Tibial nerve (tissue), 4 donors: ENCODE measurements around the gene CEP63.

Experiments
- CTCF ChIP-seq, 5 experiments: fragments of 200-600 bp in 3 of 5; fragments of 450-650 bp in 2 of 5; sonication (generic) in 3 of 5; IDR thresholded peaks; one replicate each; pipeline ENCODE4 v1.5.1; 2016 to 2019; ENCODE audit warnings: antibody characterized with exemption in 5 of 5, mild to moderate bottlenecking in 3 of 5, moderate library complexity in 2 of 5
- EP300 ChIP-seq, 2 donors: sonication (generic); formaldehyde crosslinking; IDR thresholded peaks; one replicate each; pipeline ENCODE4 v1.6.1; 2017; ENCODE audit warnings: antibody characterized with exemption in 2 of 2, mild to moderate bottlenecking in 1 of 2

GRCh38 chr3:134486577-134487041, 752 bp downstream of the CEP63 start:
- no peak for TF ChIP-seq CTCF (IDR thresholded peaks at IDR 0.05)
- TF ChIP-seq EP300 (IDR thresholded peaks at IDR 0.05) = no peak
